COR-L47 (cell line): Measurements from ENCODE around the gene OR7C2.
"Not testable (repeated sequence)": the region's sequence is repeated elsewhere in the genome, so short reads cannot be mapped to it uniquely, and the experiment has no call there.

Source experiments
- DNase-seq: peaks from one replicate; lab custom pipeline; 2025; lab: John Stamatoyannopoulos, UW

The OR7C2 gene

GRCh38 chr19:14941189-14941588 lies at the start of gene OR7C2:
TSS of gene OR7C2 (plus strand) at chr19:14941489. CDS start at chr19:14941489, 0 bp downstream.
- no peak for DNase-seq

- no peak for DNase-seq
Observed at GRCh38 chr19:14901675-14902260, 39.5 kb upstream of the OR7C2 start.

GRCh38 chr19:14906711-14907110 lies 34.6 kb upstream of the OR7C2 start:
- DNase-seq: no peak

- DNase-seq: no peak
Observed at GRCh38 chr19:14915116-14915515, 26.2 kb upstream of the OR7C2 start.

GRCh38 chr19:14916848-14917247 lies 24.4 kb upstream of the OR7C2 start:
- no peak for DNase-seq

- DNase-seq: no peak
Observed at GRCh38 chr19:14933506-14933905, 7.8 kb upstream of the OR7C2 start.

GRCh38 chr19:14940266-14940665 lies 1.0 kb upstream of the OR7C2 start:
- DNase-seq: no peak

- DNase-seq: no peak
Observed at GRCh38 chr19:14943601-14944000, 2.3 kb downstream of the OR7C2 start.

GRCh38 chr19:14944456-14944855 lies 3.2 kb downstream of the OR7C2 start:
- DNase-seq: no peak

GRCh38 chr19:14949413-14949812 lies 8.1 kb downstream of the OR7C2 start:
- not testable (repeated sequence) for DNase-seq

GRCh38 chr19:14949876-14950275 lies 8.6 kb downstream of the OR7C2 start:
- no peak for DNase-seq

- no peak for DNase-seq
Observed at GRCh38 chr19:14950421-14950820, 9.1 kb downstream of the OR7C2 start.

- DNase-seq: no peak
Observed at GRCh38 chr19:14952767-14953166, 11.5 kb downstream of the OR7C2 start.

GRCh38 chr19:14954071-14954655 lies 12.9 kb downstream of the OR7C2 start:
- no peak for DNase-seq

GRCh38 chr19:14957464-14957863 lies 16.2 kb downstream of the OR7C2 start:
- no peak for DNase-seq

GRCh38 chr19:14959263-14959662 lies 18.0 kb downstream of the OR7C2 start:
- DNase-seq: no peak

GRCh38 chr19:14961956-14962685 lies 20.8 kb downstream of the OR7C2 start:
- DNase-seq: no peak

- no peak for DNase-seq
Observed at GRCh38 chr19:14968247-14968646, 27.0 kb downstream of the OR7C2 start.

GRCh38 chr19:14971474-14971873 lies 30.2 kb downstream of the OR7C2 start:
- no peak for DNase-seq

- no peak for DNase-seq
Observed at GRCh38 chr19:14972676-14973075, 31.4 kb downstream of the OR7C2 start.

- no peak for DNase-seq
Observed at GRCh38 chr19:14974488-14974887, 33.2 kb downstream of the OR7C2 start.

- no peak for DNase-seq
Observed at GRCh38 chr19:14977128-14977527, 35.8 kb downstream of the OR7C2 start.

GRCh38 chr19:14978161-14978776 lies 37.0 kb downstream of the OR7C2 start:
- DNase-seq: no peak
